Heart right ventricle (tissue), 16 donors: ENCODE data around the gene TMEM9B. TPM values are rescaled to one million over a fixed set of nuclear protein-coding genes. Genes with fewer than 3 reads are reported as not detected.

Experiments used
- ATAC-seq, 8 donors: fragments of 200-7000 bp; cut with Tn5 transposase; one replicate each; pipeline ENCODE4 v1.9.1; 2020; ENCODE audit warnings: mild to moderate bottlenecking in 8 of 8, moderate library complexity in 8 of 8, moderate number of reproducible peaks in 1 of 8
- DNase-seq, 2 donors: peaks; one replicate each; pipeline ENCODE4 v3.0.0-alpha.2; 2020
- H3K27ac ChIP-seq, 10 donors: fragments of 200-600 bp; sonication (generic) in 2 of 10; one replicate each; pipeline versions ENCODE4 v1.5.0 to v1.8.0; 2020 to 2022; ENCODE audit warnings: mild to moderate bottlenecking in 3 of 10
- H3K27me3 ChIP-seq, 7 donors: fragments of 200-600 bp; one replicate each; pipeline ENCODE4 v1.8.0; 2021 to 2022; ENCODE audit warnings: mild to moderate bottlenecking in 2 of 7
- H3K36me3 ChIP-seq, 9 donors: fragments of 200-600 bp; sonication (generic) in 1 of 9; one replicate each; pipeline versions ENCODE4 v1.5.0 to v1.8.0; 2020 to 2022; ENCODE audit warnings: mild to moderate bottlenecking in 2 of 9
- H3K4me1 ChIP-seq, 9 donors: fragments of 200-600 bp; sonication (generic) in 1 of 9; one replicate each; pipeline versions ENCODE4 v1.5.0 to v1.8.0; 2020 to 2022; ENCODE audit warnings: mild to moderate bottlenecking in 4 of 9
- H3K4me3 ChIP-seq, 10 donors: fragments of 200-600 bp; sonication (generic) in 2 of 10; one replicate each; pipeline versions ENCODE4 v1.5.0 to v1.8.0; 2020 to 2022; ENCODE audit warnings: mild to moderate bottlenecking in 7 of 10, moderate library complexity in 2 of 10
- H3K9me3 ChIP-seq, 11 donors: fragments of 200-600 bp in 10 of 11; sonication (generic) in 2 of 11; one replicate each; pipeline versions ENCODE4 v1.5.0 to v1.8.0; 2013 to 2022; ENCODE audit warnings: mild to moderate bottlenecking in 2 of 11, control low read depth in 1 of 11, moderate library complexity in 1 of 11
- WGBS, 2 donors: extraction: QIAGEN DNeasy Blood & Tissue Kit; methylation state at CpG; one replicate each; pipeline ENCODE4 v1.1.7; 2013; ENCODE audit warnings: inconsistent platforms in 1 of 2; 5-methylcytosine and 5-hydroxymethylcytosine counted together
- intact Hi-C, 10 donors: fragments of 100-400 bp; cut with DNase I; formaldehyde crosslinking; loops; one replicate each; pipeline versions ENCODE4 v1.11.1 to v1.14.2; 2022
- polyA plus RNA-seq, 2 donors: library from polyadenylated mRNA; stranded (reverse); fragments of 200-250 nt; gene quantifications; one replicate each; pipeline ENCODE4 v1.2.3, GENCODE V29; 2013
- total RNA-seq, 10 donors: library from RNA; stranded (reverse); fragmentation: NEBNext Ultra II Directional in 3 of 10; extraction: Animal tissue kit (Norgen Biotek cat#: 25700) in 3 of 10; gene quantifications; one replicate each; pipeline versions ENCODE4 v1.2.1 to v1.2.4, GENCODE V29; 2021 to 2023
- TF ChIP-seq, protein P1 (sequence below), 9 donors: fragments of 200-600 bp; sonication (generic) in 2 of 9; IDR thresholded peaks; one replicate each; pipeline versions ENCODE4 v1.5.0 to v1.8.0; 2021 to 2022; ENCODE audit warnings: antibody characterized with exemption in 9 of 9, mild to moderate bottlenecking in 5 of 9, moderate library complexity in 1 of 9
- donor health status: Arrhythmogenic right ventricular cardiomyopathy.
- donor health status: ischemic (EF 13 %, LVEDD 7.1; RV severe dilation, severe dysfunction).
- donor health status: healthy with polysubstance abuse.
- donor health status: DM: no; HTN: yes; CAD: no.
- donor health status: DM: no; HTN: no; CAD: no.
- donor health status: ischemic (EF 25% LVEDD 6.9; RV normal size, moderate dysfunction).
- donor health status: ischemic (EF 25% LVEDD 5.7; RV mildly dilated, moderate dysfunction).
- donor health status: healthy.
- donor health status: DM: yes; HTN: yes; CAD: no.
- donor health status: Ischemic cardiomyopathy.
- donor health status: ischemic (EF 35%, LVEDD 5.7; RV mildly dilated, moderate dysfunction).
- donor health status: nonischemic (EF 11% LVEDD 7.7; RV severe dilation, severe dysfunction).
- donor health status: DM: yes; HTN: yes; CAD: no.
- donor health status: PGD.
- donor health status: ischemic (EF 29% LVEDD 5.4; RV normal size, mild dysfunction).
- donor health status: nonischemic (EF 23%, LVEDD 6.1; RV moderate dilation, normal function).

TMEM9B gene
- total and polyA plus RNA-seq, 12 donors, result 23.8 to 56.7 (median 47.7) TPM

DNA sequence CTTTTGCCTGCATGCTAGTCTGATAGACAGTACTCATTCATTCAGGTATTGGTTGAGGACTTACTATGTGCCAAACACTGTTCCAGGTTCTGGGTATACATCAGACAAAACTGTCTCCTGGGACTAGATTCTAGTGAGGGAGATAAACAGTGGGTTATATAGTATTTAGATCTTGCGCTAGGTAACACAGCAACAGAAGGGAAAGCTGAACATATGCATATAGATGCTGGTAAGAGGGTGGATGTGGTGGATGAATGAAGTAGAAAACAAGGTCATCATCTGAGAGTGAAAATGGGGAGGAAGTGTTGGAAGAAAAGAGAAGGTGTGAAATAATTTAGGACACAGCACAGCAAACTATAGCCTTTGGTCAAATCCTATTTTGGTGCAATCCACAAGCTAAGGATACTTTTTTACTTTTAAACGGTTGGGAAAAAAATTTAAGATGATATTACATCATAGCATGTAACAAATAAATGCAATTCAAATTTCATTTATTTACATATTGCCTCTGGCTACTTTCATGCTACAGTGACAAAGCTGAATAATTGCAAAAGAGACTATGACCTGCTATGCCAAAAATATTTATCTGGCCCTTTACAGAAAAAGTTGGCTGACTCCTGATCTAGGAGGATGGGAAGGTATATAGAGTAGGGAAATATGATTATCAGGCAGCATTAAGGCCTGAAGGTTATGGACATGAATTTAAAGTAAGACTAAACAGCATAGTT is 7.1 kb upstream of the TMEM9B start:
- peaks cover 0 to 9% (median 0%) of the 10 kb centered on the region in 9 donors for H3K36me3 ChIP-seq
- no peak overlapping the region for H3K27ac ChIP-seq
- 87 to 91% methylated on average over 2 of the region's 2 CpGs for WGBS, 2 donors
- no peaks in the 10 kb centered on the region for H3K9me3 ChIP-seq
- ATAC-seq (no peak), DNase-seq (no peak)
- H3K4me1 ChIP-seq, result peaks cover 0 to 4% (median 0%) of the 10 kb centered on the region in 9 donors
- TF ChIP-seq, protein P1, sequence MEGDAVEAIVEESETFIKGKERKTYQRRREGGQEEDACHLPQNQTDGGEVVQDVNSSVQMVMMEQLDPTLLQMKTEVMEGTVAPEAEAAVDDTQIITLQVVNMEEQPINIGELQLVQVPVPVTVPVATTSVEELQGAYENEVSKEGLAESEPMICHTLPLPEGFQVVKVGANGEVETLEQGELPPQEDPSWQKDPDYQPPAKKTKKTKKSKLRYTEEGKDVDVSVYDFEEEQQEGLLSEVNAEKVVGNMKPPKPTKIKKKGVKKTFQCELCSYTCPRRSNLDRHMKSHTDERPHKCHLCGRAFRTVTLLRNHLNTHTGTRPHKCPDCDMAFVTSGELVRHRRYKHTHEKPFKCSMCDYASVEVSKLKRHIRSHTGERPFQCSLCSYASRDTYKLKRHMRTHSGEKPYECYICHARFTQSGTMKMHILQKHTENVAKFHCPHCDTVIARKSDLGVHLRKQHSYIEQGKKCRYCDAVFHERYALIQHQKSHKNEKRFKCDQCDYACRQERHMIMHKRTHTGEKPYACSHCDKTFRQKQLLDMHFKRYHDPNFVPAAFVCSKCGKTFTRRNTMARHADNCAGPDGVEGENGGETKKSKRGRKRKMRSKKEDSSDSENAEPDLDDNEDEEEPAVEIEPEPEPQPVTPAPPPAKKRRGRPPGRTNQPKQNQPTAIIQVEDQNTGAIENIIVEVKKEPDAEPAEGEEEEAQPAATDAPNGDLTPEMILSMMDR (IDR thresholded peaks at IDR 0.05), result no peak
- no peaks in the 10 kb centered on the region for H3K27me3 ChIP-seq
- H3K4me3 ChIP-seq, result no peak overlapping the region
- intact Hi-C loops, result no loop called here

DNA sequence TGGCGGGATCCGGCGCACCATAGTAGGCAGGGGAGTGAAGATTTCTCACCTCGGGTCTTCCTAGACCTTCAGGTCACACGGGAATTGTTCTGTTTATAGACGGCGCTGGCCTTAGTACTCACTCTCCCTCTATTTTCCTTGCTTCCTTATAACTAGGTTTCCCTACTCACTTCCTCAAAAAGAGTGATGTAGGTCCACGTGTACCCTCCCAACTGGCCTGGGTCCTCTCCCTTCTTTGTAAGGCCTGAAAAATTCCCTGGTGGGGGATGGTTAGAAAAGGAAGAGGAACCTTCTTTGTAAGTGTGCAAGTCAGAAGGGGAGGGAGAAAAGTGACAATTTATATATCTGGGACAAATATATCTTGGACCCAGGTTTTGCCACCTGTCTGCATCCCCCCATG is 2.9 kb upstream of the TMEM9B start:
- Histone ChIP-seq H3K27me3 (no peaks in the 10 kb centered on the region), H3K4me3 (no peak overlapping the region), H3K9me3 (no peaks in the 10 kb centered on the region), H3K27ac (no peak overlapping the region), H3K4me1 (peaks cover 5 to 28% (median 24%) of the 10 kb centered on the region in 9 donors), H3K36me3 (peaks cover 0 to 9% (median 0%) of the 10 kb centered on the region in 9 donors)
- WGBS, 2 donors, result 81 to 86% methylated on average over 8 of the region's 8 CpGs
- ATAC-seq (no peak), DNase-seq (no peak)
- TF ChIP-seq, protein P1 (IDR thresholded peaks at IDR 0.05), result no peak
- intact Hi-C loops, result loop anchor here in 1 of 10 donors (10.0 kb wide), 1 partner anchor 282 kb away; the partner anchor contains the start of genes RPL27A and TRIM66

DNA sequence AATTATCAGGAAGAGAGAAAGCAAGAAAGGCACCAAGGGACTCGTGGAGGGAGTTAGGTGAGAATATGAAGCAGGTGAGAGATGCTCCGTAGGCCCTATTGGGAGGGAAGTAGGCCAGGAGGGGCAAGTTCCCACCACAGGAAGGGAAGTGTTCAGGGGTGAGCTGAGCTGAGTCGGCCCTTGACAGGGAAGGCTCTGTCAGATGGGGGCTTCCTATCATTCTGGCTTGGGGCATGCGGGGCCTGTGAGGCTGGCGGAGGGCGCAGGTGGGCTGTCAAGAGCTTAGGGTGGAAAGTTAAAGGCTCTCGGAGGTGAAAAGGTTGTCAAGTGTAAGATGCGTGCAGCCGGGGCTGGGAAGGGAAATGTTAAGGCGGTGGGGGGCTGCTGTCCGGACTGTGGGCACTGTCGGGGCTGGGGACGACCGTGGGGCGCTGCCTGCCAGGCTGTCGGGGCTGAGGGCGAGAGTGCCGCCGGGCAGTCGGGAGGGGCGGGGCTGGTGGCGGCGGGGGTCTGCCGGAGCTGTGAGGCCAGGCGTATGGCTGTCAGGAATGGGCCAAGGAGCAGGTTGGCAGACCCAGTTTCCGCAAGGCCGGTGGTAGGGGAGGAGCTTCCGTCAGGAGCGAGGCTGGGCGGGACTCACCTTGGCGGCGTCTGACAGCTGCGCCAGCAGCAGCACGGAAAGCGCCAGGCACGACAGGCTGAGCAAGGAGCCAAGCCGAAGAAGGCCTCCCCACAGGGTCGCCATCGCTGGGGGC is 496 bp downstream of the TMEM9B start:
- intact Hi-C loops, result loop anchor here in 7 of 10 donors (2.0 to 10.0 kb wide), 8 partner anchors 46 to 281 kb away; partner anchors contain the start of genes AKIP1 (in 4 of the 7), RPL27A (in 4 of the 7) and TRIM66 (in 4 of the 7)
- Histone ChIP-seq H3K4me3 (peak overlapping the region; percentile 67 to 99 (median 85)), H3K4me1 (peaks cover 5 to 53% (median 38%) of the 10 kb centered on the region in 9 donors), H3K9me3 (no peaks in the 10 kb centered on the region), H3K27ac (peak overlapping the region; percentile 74 to 99 (median 98)), H3K36me3 (peaks cover 0 to 27% (median 0%) of the 10 kb centered on the region in 9 donors), H3K27me3 (no peaks in the 10 kb centered on the region)
- ATAC-seq, result peak; percentile 58 to 87 (median 69)
- TF ChIP-seq, protein P1 (IDR thresholded peaks at IDR 0.05), result no peak
- peak; percentile 75 to 79 for DNase-seq
- 2 to 4% methylated on average over 32 to 39 of the region's 39 CpGs for WGBS, 2 donors

DNA sequence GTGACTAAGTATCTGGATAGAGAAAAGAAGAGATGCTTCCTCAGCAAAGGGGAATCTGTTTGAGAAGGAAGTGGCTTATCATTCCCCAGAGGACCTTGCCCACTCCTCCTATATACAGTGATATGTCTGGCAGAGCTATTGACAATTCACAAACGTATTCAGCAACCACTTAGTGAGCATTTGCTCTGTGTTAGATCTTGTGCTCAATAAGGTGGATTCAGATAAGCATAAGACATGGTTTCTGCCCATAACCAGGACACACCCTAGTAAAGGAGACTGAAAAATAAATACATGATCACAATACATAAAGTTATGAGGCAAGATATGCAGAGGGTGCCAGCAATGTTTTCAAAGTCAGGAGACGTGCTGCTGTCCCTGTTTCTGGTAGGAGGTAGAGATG is 1.4 kb downstream of the TMEM9B start:
- WGBS, 2 donors, result 25 to 26% methylated on average over 2 of the region's 2 CpGs
- Histone ChIP-seq H3K27ac (peak overlapping the region in 5 of 10 donors; percentile 95 to 99 (median 97)), H3K4me3 (peak overlapping the region in 6 of 10 donors; percentile 76 to 99 (median 85)), H3K27me3 (no peaks in the 10 kb centered on the region), H3K9me3 (no peaks in the 10 kb centered on the region), H3K36me3 (peaks cover 0 to 23% (median 0%) of the 10 kb centered on the region in 9 donors), H3K4me1 (peaks cover 5 to 54% (median 38%) of the 10 kb centered on the region in 9 donors)
- TF ChIP-seq, protein P1 (IDR thresholded peaks at IDR 0.05), result no peak
- intact Hi-C loops, result loop anchor here in 6 of 10 donors (5.0 to 10.0 kb wide), 7 partner anchors 46 to 281 kb away; partner anchors contain the start of genes RPL27A (in 4 of the 6), TRIM66 (in 4 of the 6) and AKIP1 (in 2 of the 6)
- DNase-seq (no peak), ATAC-seq (no peak)
